SK-N-MC (cell line): Measurements from ENCODE around the gene TOM1L2.

Experiments
- DNase-seq: peaks from one replicate; pipeline ENCODE4 v3.0.0-alpha.2; 2011; ENCODE audit warnings: low read depth, low spot score
- H3K27ac ChIP-seq: fragments of 200-600 bp; sonication (generic); 2 replicates; pipeline ENCODE4 v1.5.1; 2016; ENCODE audit warnings: mixed run types
- H3K36me3 ChIP-seq: fragments of 200-600 bp; sonication (generic); 2 replicates; pipeline ENCODE4 v1.6.1; 2017; ENCODE audit warnings: antibody characterized with exemption, low read length, mixed read lengths; ENCODE audit not compliant: insufficient read depth
- H3K4me3 ChIP-seq: fragments of 200-600 bp; sonication (generic); 2 replicates; pipeline ENCODE4 v1.5.1; 2016
- H3K9ac ChIP-seq: fragments of 200-600 bp; sonication (generic); 2 replicates; pipeline ENCODE4 v1.8.0; 2017; ENCODE audit warnings: mixed run types, mixed read lengths; ENCODE audit not compliant: insufficient read length
- H3K9me3 ChIP-seq: fragments of 200-600 bp; sonication (generic); 2 replicates; pipeline ENCODE4 v1.6.1; 2017; ENCODE audit warnings: low read depth, mild to moderate bottlenecking, antibody characterized with exemption, low read length, moderate library complexity, mixed read lengths
- EZH2 ChIP-seq: fragments of 200-600 bp; sonication (generic); IDR thresholded peaks from one replicate; pipeline ENCODE4 v1.6.1; 2017; ENCODE audit warnings: antibody characterized with exemption
- FOXP2 ChIP-seq: optimal IDR thresholded peaks from 2 replicates; pipeline ENCODE3; 2011; ENCODE audit warnings: mild to moderate bottlenecking, moderate library complexity; ENCODE audit not compliant: insufficient read depth; ENCODE audit errors: extremely low read length, control extremely low read depth
- POLR2AphosphoS5 ChIP-seq: IDR thresholded peaks from 2 replicates; pipeline ENCODE4 v1.6.1; 2012; ENCODE audit warnings: mild to moderate bottlenecking, low read depth, low read length, borderline replicate concordance

TOM1L2 gene

DNA sequence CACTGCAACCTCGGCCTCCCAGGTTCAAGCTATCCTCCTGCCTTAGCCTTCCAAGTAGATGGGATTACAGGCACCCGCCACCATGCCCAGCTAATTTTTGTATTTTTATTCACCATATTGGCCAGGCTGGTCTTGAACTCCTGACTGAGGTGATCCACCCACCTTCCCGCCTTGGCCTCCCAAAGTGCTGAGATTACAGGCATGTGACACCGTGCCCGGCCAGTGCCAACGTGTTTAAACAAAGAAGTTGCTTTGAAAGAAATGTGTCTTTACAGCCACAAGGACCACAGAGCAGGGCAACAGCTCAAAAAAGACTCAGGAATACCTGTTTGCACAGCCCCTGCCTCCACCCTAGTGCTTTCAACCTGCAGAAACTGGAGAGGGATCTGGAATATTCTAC lies 41.8 kb upstream of the TOM1L2 start:
- H3K4me3 ChIP-seq: no peak overlapping the region
- no peak for DNase-seq
- no peaks in the 10 kb centered on the region for H3K9me3 ChIP-seq
- H3K9ac ChIP-seq: no peak overlapping the region
- TF ChIP-seq POLR2AphosphoS5: no peak
- no peaks in the 10 kb centered on the region for H3K36me3 ChIP-seq
- no peak overlapping the region for H3K27ac ChIP-seq

DNA sequence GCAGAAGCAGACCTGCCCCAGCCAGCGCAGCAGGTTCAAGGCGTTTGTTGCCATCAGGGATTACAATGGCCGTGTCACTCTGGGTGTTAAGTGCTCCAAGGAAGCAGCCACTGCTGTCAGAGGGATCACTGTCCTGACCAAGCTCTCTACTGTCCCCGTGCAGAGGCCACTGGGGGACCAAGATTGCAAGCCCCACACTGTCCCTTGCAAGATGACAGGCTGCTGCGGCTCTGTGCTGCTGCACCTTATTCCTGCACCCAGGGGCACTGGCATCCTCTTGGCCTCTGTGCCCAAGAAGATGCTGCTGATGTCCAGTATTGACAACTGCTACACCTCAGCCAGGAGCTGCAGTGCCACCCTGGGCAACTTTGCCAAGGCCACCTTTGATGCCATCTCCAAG lies 39.1 kb upstream of the TOM1L2 start:
- no peak for DNase-seq
- Histone ChIP-seq H3K9ac (no peak overlapping the region), H3K4me3 (no peak overlapping the region), H3K36me3 (no peaks in the 10 kb centered on the region), H3K27ac (no peak overlapping the region), H3K9me3 (no peaks in the 10 kb centered on the region)
- TF ChIP-seq POLR2AphosphoS5 (no peak), FOXP2 (no peak), EZH2 (no peak)

DNA sequence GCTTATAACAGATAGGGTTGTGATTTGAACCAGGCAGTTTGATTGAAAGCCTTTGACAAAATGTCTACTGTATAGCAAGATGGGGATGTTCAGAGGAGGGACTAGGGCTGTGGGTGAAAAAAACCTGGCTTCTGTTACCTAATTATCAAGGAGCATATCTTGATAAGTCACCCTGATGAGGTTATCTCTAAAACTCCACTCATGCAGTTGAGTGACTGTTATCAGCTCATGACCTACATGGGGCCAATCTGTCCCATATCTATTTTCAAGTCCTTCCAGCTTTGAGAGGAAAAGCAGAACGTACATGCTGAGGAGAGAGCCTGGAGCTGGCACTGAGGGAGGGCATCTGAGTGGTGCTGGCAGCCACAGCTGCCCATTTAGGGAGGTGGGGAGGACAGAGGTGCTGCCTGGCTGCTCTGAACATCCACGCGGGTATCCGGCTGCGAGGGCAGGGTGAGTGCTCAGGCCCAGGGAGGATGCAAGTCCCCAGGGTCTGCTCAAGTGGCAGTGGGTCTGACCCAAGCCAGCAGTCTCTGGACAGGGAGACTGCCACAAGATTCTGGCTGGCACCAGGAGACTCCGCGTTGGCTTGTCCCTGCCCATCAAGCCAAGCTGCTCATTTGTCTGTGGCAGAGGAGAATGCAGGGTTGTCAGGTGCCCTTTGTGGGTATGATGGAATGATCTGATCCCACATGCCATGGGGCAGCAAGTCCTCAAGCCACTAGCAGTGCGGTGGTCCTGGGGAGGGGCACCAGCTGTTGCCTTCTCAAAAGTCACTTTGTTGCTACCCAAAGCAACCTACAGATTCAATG lies 37.6 kb upstream of the TOM1L2 start:
- no peak for DNase-seq
- Histone ChIP-seq H3K27ac (no peak overlapping the region), H3K36me3 (no peaks in the 10 kb centered on the region), H3K4me3 (no peak overlapping the region), H3K9ac (no peak overlapping the region), H3K9me3 (no peaks in the 10 kb centered on the region)
- TF ChIP-seq EZH2 (no peak), FOXP2 (no peak), POLR2AphosphoS5 (no peak)

GRCh38 chr17:18008496-18009268 lies 36.5 kb upstream of the TOM1L2 start:
- TF ChIP-seq FOXP2 (no peak), POLR2AphosphoS5 (no peak), EZH2 (no peak)
- H3K4me3 ChIP-seq: no peak overlapping the region

GRCh38 chr17:18006495-18007239 lies 34.5 kb upstream of the TOM1L2 start:
- TF ChIP-seq POLR2AphosphoS5 (no peak), EZH2 (no peak), FOXP2 (no peak)
- Histone ChIP-seq H3K9ac (no peak overlapping the region), H3K4me3 (no peak overlapping the region), H3K9me3 (no peaks in the 10 kb centered on the region), H3K36me3 (no peaks in the 10 kb centered on the region), H3K27ac (no peak overlapping the region)
- DNase-seq: no peak

More at GRCh38 chr17:18008496-18009268, 36.5 kb upstream of the TOM1L2 start:
- Histone ChIP-seq H3K36me3 (no peaks in the 10 kb centered on the region), H3K9ac (no peak overlapping the region), H3K9me3 (no peaks in the 10 kb centered on the region), H3K27ac (no peak overlapping the region)
- DNase-seq: no peak

- no peak for DNase-seq
- H3K36me3 ChIP-seq: no peaks in the 10 kb centered on the region
- no peak overlapping the region for H3K9ac ChIP-seq
- no peak overlapping the region for H3K27ac ChIP-seq
- H3K4me3 ChIP-seq: no peak overlapping the region
- no peaks in the 10 kb centered on the region for H3K9me3 ChIP-seq
- TF ChIP-seq POLR2AphosphoS5: no peak
- TF ChIP-seq FOXP2: no peak
- TF ChIP-seq EZH2: no peak
These were observed 33.3 kb upstream of the TOM1L2 start for GRCh38 chr17:18005496-18005895.

DNA sequence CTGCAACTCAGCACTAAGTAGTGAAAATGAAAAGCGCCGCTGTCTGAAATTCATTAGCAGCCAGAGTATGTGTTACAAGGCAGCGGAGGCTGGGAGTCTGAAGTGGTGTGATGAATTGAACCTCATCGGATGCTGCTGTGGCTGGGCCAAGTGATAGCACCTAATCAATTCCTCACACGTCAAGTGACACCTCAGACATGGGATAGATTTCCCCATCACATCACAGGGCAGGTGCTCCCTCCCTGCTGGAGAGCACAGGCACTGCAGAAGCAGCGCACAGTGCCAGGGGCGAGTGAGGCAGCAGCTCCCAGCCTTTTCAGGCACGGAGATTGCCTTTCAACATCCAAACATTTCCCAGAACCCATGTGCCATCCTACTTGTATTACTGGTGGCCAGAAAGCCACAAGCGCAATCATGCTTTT lies 32.7 kb upstream of the TOM1L2 start:
- H3K9ac ChIP-seq: no peak overlapping the region
- DNase-seq: no peak
- TF ChIP-seq EZH2 (no peak), FOXP2 (no peak), POLR2AphosphoS5 (no peak)

GRCh38 chr17:18004345-18004744 lies 32.1 kb upstream of the TOM1L2 start:
- Histone ChIP-seq H3K9me3 (no peaks in the 10 kb centered on the region), H3K27ac (no peak overlapping the region), H3K4me3 (no peak overlapping the region), H3K9ac (no peak overlapping the region), H3K36me3 (no peaks in the 10 kb centered on the region)
- TF ChIP-seq FOXP2 (no peak), EZH2 (no peak), POLR2AphosphoS5 (no peak)
- DNase-seq: no peak

More for the DNA sequence above, 32.7 kb upstream of the TOM1L2 start:
- no peaks in the 10 kb centered on the region for H3K36me3 ChIP-seq
- H3K9me3 ChIP-seq: no peaks in the 10 kb centered on the region
- H3K27ac ChIP-seq: no peak overlapping the region
- H3K4me3 ChIP-seq: no peak overlapping the region
